HuH-7 (cell line): ENCODE results near the gene FOXI1.
A peak's percentile ranks its signal among the peaks of the same experiment; 100 is the strongest.

Experiments used
- DNase-seq: peaks from one replicate; pipeline ENCODE4 v3.0.0; 2011; ENCODE audit warnings: low spot score

Gene FOXI1

GRCh38 chr5:170105642-170106611, at the start of gene FOXI1:
Gene FOXI1, plus strand, starts transcription at chr5:170105897. Its CDS starts 61 bp downstream, at chr5:170105958.
- DNase-seq = no peak

- DNase-seq = no peak
Measured at GRCh38 chr5:170056561-170057267, 49.0 kb upstream of the FOXI1 start.

GRCh38 chr5:170057311-170057710, 48.4 kb upstream of the FOXI1 start:
- DNase-seq = no peak

DNA sequence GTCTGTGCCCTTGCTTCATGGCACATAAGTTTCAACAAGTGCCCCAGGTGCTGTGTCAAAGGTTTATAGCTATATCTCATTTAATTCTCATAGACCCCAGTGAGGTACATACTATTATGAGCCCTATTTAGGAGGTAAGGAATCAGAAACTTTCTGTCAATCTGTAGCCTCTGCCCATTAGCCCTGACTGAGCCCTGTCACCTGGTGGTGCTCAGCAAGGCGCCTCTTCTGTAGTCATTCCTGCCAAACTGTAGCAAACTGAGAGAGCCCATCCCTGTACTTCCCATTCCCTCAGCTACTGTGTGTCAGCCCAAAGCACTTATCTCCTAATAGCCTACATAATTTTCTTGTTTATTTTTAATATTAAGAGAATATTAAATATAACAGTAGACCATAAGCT, 46.5 kb upstream of the FOXI1 start:
- DNase-seq = no peak

DNA sequence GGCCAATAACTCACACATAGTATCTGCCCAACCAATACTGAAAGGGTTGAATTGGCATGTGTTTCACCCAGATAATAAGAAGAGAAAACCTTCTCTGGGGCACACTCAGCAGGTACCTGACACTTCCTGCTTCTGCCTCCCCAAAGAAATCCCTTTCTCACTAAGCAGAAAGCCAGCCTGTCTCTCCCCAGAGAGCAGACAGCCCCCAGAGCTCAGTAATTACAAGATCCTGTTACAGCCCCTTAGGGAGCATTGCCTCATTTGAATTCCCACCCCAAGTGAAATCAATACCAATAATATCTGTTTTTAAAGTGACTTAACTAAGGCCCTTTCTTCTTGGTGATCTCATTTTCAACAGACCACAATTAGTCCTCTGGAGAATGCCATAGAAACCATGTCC, 38.5 kb upstream of the FOXI1 start:
- no peak for DNase-seq

DNA sequence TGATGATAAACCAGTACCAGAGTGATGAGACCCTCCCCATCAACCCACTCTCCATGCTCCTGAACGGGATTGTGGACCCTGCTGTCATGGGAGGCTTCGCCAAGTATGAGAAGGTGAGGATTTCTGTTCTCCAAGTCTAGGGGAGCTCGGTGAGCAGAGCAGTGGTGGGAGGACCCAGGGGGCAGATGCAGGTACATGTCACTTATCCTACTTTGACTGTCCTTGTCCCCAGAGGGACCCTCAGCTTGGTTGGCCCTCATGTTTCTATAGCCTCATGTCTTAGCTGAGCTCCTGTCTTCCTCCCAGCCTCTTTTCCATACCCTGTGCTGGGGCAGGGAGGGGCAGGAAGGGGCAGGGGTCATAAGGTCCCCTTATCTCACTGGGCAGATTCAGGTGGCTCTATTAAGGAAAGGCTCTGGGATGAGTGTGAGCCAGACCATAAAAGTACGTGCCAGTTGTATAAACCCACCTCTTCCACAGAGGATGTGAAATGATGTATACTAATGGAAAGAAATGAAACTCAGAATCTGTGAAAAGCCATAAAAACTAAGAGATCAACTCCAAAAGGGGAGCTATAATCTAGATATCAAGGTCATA, 38.0 kb upstream of the FOXI1 start:
- no peak for DNase-seq

GRCh38 chr5:170069512-170069911, 36.2 kb upstream of the FOXI1 start:
- no peak for DNase-seq

GRCh38 chr5:170070556-170071412, 34.9 kb upstream of the FOXI1 start:
- DNase-seq = peak; percentile 20

GRCh38 chr5:170071748-170072147, 33.9 kb upstream of the FOXI1 start:
- no peak for DNase-seq

DNA sequence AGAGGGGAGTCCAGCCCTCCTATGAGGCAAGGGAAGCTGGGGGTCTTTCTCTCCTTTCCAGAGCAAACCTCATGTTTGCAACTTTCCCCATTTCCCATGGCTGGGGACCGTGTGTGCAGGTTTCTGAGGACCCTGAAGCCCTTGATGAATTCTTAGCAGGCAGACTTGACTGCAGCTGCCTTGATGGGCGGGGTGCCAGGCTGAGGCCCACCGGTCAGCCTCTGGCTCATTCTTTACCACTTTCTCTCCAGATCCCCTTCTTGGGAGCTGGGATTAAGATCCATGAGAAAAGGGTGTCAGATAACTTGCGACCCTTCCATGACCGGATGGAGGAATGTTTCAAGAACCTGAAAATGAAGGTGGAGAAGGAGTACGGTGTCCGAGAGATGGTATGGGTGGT, 30.0 kb upstream of the FOXI1 start:
- DNase-seq = no peak

DNA sequence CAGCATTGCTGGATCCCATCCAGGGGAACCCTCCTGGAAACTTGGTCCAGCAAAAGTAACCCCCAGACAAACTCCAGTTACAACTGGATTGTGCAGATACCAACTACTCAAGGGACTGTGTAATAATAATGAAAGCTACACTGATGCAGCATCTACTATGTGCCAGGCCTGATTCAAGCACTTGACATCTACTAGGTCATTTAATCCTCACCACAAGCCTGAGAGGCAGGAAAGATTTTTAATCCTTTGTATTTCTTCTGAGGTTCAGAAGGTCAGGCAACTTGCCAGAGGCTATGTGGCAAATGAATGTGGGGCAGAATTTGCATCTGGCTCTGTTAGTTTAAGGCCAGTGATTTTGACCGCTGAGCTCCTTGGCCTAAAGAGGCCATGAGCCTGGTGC, 29.5 kb upstream of the FOXI1 start:
- no peak for DNase-seq

DNA sequence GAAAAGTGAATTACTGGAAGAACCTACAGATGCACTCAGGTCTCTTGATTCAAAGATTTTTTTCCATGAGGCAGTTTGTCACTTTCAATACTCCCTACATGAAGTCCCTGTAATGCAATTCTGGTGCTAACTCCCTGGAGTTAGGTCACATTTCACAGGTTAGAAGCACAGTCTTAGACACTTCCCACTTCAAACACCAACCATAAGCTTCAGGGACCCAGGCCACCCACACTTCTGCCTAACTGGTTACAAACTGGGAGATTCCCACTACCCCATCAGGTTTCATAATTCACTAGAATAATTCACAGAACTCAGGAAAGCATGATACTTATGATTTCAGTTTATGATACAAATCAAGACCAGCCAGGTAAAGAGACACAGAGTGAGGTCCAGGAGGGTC, 29.0 kb upstream of the FOXI1 start:
- no peak for DNase-seq

- no peak for DNase-seq
Measured at GRCh38 chr5:170077526-170077925, 28.2 kb upstream of the FOXI1 start.

- no peak for DNase-seq
Measured at GRCh38 chr5:170078458-170078857, 27.2 kb upstream of the FOXI1 start.

DNA sequence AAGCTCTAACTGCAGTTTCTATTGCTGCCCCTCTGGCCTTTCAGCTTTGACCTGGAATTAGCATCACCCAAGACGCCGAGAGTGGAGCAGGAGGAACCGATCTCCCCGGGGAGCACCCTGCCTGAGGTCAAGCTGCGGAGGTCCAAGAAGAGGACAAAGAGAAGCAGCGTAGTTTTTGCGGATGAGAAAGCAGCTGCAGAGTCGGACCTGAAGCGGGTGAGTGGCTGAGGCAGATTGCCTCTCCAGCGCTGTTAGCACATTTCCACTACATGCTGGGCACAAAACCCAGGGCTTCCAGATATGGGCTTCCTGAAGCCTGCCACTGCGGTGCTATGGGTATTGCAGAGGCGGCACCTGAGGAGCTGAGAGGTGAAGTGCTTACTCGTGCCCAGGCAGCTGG, 26.8 kb upstream of the FOXI1 start:
- DNase-seq = no peak

- no peak for DNase-seq
Measured at GRCh38 chr5:170080217-170080616, 25.5 kb upstream of the FOXI1 start.

GRCh38 chr5:170080786-170081445, 24.8 kb upstream of the FOXI1 start:
- no peak for DNase-seq

GRCh38 chr5:170081616-170082015, 24.1 kb upstream of the FOXI1 start:
- no peak for DNase-seq

GRCh38 chr5:170082701-170083100, 23.0 kb upstream of the FOXI1 start:
- no peak for DNase-seq

DNA sequence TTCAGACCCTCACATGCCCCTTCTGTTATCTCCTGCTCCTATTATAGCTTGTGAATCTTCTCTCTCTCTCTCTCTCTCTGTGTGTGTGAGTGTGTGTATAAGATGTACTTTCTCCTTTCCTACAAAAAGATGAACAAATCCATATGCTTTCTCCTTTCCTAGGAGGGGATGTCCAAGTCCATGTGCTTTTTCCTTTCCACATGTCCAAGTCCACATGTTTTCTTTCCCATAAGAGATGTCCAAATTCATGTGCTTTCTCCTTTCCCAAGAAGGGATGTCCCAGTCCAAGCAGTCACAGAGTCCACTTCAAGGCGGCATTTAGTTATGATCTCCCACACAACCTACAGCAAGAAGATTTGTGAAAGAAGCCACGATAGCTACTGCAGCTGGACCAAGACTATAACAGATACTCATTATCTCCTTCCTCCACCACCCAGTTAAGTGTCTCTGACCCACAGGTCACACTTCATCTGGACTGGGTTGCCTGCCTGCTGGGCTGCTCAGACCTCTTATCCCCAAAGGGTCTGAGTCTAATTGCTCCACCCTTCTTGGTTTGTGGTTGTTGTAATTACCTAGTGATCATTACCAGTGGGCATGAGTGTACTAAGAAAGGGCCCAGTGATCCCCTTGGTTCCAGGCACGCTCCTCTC, 18.4 kb upstream of the FOXI1 start:
- no peak for DNase-seq
